ENCODE measurements around the gene SUPT4H1. TPM values are rescaled to one million over a fixed set of nuclear protein-coding genes. Genes with fewer than 3 reads are reported as not detected.

The SUPT4H1 gene
- total and polyA plus RNA-seq, 9 of the 15 experiments (the other 6 are each of a cell fraction or from before 2014, with no cell fraction given): 62.1 to 320 (median 117) TPM

DNA sequence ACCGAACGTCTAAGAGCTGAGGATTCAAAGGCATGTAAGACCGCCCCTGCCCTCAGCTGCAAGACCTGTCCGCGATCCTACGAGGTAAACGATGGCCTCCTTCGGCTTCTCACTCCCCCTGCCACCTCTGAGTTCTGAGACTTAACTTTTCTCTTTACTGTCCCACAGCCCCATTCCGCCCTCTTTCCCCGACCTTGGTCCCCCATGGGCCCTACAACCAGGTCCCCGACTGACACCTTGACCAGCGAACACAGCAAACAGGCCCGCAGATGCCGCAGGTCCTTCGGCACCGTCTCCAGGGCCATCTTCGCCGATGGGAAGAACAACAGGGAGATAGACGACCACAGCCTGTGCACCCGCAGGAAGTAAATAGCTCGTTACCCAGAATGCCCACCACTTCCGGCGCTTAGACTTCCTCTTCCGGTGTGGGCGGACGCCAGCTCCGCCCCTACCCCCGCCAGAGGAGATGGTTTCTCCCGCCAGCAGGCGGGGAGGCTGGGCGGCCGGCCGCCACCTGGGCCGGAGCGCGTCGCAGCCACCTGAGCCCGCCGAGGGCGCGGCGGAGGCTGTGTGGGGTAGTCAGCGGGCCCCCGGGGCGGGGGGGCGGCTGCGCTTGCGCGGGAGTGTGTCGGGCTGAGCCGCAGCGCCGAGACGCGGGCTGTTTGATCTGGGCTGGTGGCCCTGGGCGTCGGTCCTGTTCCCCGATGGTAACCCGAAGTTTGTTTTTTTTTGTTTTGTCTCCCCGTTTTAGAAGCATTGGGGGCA lies at the start of gene SUPT4H1 (continued):
- TF ChIP-seq ZNF324 (CRISPR knock-in tag; IDR thresholded peaks at IDR 0.05) (no peak), ZNF165 (CRISPR knock-in tag; IDR thresholded peaks at IDR 0.05; ENCODE audit: borderline replicate concordance) (0 out of 2 replicates have a peak, but pooled peaks have one; percentile 16), HDAC1 (IDR thresholded peaks at IDR 0.05) (peak in 1 of 2 experiments; percentile 80; a peak in 2 of 4 replicates), CBX1 (IDR thresholded peaks at IDR 0.05; ENCODE audit: low read depth) (peak; percentile 82), BRF1 (IDR thresholded peaks at IDR 0.05; ENCODE audit: borderline replicate concordance, extremely low read depth, insufficient read length) (no peak), NFIC (IDR thresholded peaks at IDR 0.05) (peak; percentile 35; the same call in 1 of the 2 replicates), CXXC5 (CRISPR knock-in tag; IDR thresholded peaks at IDR 0.05) (peak; percentile 92), CBX3 (IDR thresholded peaks at IDR 0.05; ENCODE audit: borderline replicate concordance in 1 of 2, low read length in 2 of 2) (no peak)
- TF ChIP-seq, protein P1, sequence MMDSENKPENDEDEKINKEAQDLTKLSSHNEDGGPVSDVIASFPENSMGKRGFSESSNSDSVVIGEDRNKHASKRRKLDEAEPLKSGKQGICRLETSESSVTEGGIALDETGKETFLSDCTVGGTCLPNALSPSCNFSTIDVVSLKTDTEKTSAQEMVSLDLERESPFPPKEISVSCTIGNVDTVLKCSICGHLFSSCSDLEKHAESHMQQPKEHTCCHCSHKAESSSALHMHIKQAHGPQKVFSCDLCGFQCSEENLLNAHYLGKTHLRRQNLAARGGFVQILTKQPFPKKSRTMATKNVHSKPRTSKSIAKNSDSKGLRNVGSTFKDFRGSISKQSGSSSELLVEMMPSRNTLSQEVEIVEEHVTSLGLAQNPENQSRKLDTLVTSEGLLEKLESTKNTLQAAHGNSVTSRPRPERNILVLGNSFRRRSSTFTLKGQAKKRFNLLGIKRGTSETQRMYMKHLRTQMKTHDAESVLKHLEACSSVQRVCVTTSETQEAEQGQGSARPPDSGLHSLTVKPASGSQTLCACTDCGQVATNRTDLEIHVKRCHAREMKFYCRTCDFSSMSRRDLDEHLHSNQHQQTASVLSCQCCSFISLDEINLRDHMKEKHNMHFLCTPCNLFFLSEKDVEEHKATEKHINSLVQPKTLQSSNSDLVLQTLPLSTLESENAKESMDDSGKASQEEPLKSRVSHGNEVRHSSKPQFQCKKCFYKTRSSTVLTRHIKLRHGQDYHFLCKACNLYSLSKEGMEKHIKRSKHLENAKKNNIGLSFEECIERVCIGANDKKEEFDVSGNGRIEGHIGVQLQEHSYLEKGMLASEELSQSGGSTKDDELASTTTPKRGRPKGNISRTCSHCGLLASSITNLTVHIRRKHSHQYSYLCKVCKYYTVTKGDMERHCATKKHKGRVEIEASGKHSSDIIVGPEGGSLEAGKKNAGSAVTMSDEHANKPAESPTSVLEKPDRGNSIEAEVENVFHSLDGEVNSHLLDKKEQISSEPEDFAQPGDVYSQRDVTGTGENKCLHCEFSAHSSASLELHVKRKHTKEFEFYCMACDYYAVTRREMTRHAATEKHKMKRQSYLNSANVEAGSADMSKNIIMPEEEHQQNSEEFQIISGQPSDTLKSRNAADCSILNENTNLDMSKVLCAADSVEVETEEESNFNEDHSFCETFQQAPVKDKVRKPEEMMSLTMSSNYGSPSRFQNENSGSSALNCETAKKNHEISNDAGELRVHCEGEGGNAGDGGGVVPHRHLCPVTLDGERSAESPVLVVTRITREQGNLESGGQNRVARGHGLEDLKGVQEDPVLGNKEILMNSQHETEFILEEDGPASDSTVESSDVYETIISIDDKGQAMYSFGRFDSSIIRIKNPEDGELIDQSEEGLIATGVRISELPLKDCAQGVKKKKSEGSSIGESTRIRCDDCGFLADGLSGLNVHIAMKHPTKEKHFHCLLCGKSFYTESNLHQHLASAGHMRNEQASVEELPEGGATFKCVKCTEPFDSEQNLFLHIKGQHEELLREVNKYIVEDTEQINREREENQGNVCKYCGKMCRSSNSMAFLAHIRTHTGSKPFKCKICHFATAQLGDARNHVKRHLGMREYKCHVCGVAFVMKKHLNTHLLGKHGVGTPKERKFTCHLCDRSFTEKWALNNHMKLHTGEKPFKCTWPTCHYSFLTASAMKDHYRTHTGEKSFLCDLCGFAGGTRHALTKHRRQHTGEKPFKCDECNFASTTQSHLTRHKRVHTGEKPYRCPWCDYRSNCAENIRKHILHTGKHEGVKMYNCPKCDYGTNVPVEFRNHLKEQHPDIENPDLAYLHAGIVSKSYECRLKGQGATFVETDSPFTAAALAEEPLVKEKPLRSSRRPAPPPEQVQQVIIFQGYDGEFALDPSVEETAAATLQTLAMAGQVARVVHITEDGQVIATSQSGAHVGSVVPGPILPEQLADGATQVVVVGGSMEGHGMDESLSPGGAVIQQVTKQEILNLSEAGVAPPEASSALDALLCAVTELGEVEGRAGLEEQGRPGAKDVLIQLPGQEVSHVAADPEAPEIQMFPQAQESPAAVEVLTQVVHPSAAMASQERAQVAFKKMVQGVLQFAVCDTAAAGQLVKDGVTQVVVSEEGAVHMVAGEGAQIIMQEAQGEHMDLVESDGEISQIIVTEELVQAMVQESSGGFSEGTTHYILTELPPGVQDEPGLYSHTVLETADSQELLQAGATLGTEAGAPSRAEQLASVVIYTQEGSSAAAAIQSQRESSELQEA (IDR thresholded peaks at IDR 0.05; ENCODE audit: low read depth): no peak
- TF ChIP-seq, protein P2, sequence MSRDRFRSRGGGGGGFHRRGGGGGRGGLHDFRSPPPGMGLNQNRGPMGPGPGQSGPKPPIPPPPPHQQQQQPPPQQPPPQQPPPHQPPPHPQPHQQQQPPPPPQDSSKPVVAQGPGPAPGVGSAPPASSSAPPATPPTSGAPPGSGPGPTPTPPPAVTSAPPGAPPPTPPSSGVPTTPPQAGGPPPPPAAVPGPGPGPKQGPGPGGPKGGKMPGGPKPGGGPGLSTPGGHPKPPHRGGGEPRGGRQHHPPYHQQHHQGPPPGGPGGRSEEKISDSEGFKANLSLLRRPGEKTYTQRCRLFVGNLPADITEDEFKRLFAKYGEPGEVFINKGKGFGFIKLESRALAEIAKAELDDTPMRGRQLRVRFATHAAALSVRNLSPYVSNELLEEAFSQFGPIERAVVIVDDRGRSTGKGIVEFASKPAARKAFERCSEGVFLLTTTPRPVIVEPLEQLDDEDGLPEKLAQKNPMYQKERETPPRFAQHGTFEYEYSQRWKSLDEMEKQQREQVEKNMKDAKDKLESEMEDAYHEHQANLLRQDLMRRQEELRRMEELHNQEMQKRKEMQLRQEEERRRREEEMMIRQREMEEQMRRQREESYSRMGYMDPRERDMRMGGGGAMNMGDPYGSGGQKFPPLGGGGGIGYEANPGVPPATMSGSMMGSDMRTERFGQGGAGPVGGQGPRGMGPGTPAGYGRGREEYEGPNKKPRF (IDR thresholded peaks at IDR 0.05; ENCODE audit: low read depth, low read length): no peak
- TF ChIP-seq, protein P3, sequence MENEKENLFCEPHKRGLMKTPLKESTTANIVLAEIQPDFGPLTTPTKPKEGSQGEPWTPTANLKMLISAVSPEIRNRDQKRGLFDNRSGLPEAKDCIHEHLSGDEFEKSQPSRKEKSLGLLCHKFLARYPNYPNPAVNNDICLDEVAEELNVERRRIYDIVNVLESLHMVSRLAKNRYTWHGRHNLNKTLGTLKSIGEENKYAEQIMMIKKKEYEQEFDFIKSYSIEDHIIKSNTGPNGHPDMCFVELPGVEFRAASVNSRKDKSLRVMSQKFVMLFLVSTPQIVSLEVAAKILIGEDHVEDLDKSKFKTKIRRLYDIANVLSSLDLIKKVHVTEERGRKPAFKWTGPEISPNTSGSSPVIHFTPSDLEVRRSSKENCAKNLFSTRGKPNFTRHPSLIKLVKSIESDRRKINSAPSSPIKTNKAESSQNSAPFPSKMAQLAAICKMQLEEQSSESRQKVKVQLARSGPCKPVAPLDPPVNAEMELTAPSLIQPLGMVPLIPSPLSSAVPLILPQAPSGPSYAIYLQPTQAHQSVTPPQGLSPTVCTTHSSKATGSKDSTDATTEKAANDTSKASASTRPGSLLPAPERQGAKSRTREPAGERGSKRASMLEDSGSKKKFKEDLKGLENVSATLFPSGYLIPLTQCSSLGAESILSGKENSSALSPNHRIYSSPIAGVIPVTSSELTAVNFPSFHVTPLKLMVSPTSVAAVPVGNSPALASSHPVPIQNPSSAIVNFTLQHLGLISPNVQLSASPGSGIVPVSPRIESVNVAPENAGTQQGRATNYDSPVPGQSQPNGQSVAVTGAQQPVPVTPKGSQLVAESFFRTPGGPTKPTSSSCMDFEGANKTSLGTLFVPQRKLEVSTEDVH (IDR thresholded peaks at IDR 0.05; ENCODE audit: low read depth, partially characterized antibody): peak; percentile 90
